ACC112 (cell line): ENCODE results near the gene DACT1.

Experiments used
- H2AFZ ChIP-seq: fragments of 200-600 bp; sonication (generic); one replicate; pipeline ENCODE4 v1.6.0; 2017; ENCODE audit warnings: antibody characterized with exemption, low read length; ENCODE audit not compliant: unreplicated experiment
- H3K27ac ChIP-seq: fragments of 200-600 bp; sonication (generic); 2 replicates; pipeline ENCODE4 v1.5.1; 2014; ENCODE audit warnings: low read depth, mild to moderate bottlenecking, antibody characterized with exemption, low read length, moderate library complexity
- H3K27me3 ChIP-seq: fragments of 200-600 bp; sonication (generic); 2 replicates; pipeline ENCODE4 v1.6.1; 2014; ENCODE audit warnings: mild to moderate bottlenecking, antibody characterized with exemption, low read length, moderate library complexity, mixed read lengths; ENCODE audit not compliant: insufficient read depth
- H3K36me3 ChIP-seq: fragments of 200-600 bp; sonication (generic); 2 replicates; pipeline ENCODE4 v1.6.1; 2016; ENCODE audit warnings: mild to moderate bottlenecking, antibody characterized with exemption, low read length, moderate library complexity, mixed read lengths; ENCODE audit not compliant: insufficient read depth
- H3K4me1 ChIP-seq: fragments of 200-600 bp; sonication (generic); one replicate; pipeline ENCODE4 v1.6.1; 2016; ENCODE audit warnings: low read length, mixed read lengths; ENCODE audit not compliant: insufficient read depth, unreplicated experiment, control insufficient read depth
- H3K4me3 ChIP-seq: fragments of 200-600 bp; sonication (generic); 2 replicates; pipeline ENCODE4 v1.5.1; 2014; ENCODE audit warnings: mild to moderate bottlenecking, low read depth, low read length
- H3K79me2 ChIP-seq: fragments of 200-600 bp; sonication (generic); one replicate; pipeline ENCODE4 v1.6.0; 2016; ENCODE audit warnings: low read length; ENCODE audit not compliant: control insufficient read depth, unreplicated experiment, insufficient read depth

DACT1 gene

DNA sequence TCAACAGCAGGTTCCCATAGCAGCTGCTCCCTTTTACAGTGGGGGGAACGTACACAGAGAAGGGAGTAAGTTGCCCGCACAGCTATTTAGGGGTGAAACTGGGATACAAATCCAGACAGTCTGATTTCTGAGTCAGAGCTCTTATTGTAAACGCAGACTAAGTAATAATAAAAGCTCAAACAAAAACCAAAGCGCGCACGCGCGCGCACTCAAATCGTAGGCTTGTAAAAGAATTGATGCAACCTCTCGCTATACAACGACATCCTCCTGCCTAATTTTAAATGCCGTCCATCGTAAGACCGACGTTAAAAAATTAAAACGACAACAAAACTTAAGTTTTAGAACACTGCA is 747 bp upstream of the DACT1 start:
- H3K27me3 ChIP-seq: peaks cover 4% of the 10 kb centered on the region; the same call in 1 of the 2 replicates
- peak overlapping the region; percentile 43 for H3K27ac ChIP-seq
- H3K4me3 ChIP-seq: peak overlapping the region; percentile 81
- peak overlapping the region; percentile 71 for H2AFZ ChIP-seq
- H3K4me1 ChIP-seq: peaks cover 20% of the 10 kb centered on the region
- H3K79me2 ChIP-seq: no peaks in the 10 kb centered on the region
- no peaks in the 10 kb centered on the region for H3K36me3 ChIP-seq

DNA sequence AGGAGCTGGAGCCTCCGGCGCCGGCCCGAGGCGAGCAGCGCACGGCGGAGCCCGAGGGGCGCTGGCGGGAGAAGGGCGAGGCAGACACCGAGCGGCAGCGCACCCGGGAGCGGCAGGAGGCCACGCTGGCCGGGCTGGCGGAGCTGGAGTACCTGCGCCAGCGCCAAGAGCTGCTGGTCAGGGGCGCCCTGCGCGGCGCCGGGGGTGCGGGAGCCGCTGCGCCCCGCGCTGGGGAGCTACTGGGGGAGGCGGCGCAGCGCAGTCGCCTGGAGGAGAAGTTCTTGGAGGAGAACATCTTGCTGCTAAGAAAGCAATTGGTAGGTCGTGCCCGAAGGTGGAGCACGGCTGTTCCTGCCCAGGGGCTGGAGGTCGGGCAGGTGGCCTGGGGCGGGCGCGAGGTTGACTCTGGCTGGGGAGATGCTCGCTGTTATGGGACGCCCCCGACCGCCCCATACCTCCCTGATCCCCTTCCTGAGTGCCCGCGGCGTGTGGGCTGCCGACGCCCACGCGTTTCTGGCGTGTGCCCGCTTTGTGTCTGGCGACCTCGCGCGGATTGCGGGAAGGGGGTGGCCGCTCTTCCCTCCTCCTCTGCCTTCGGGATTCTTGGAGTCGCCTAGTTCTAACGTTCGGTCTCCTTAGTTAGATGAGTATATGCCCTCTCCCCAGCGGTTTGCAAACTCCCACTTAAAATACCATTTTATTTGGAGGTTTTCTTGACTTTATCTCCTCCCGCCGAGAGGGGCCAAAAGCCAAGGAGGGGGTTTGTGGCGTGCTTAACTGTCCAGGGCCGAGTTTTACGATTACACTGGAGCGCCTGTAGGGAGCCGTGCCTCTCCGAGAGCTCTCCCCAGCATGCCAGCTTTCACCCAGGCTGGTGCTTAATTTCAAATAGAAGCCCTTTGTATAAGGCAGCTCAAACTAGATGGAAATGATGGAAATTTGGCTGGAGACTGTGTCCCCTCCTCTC is 752 bp downstream of the DACT1 start:
- Histone ChIP-seq H3K27me3 (peaks cover 4% of the 10 kb centered on the region; the same call in 1 of the 2 replicates), H2AFZ (peak overlapping the region; percentile 71), H3K36me3 (no peaks in the 10 kb centered on the region), H3K27ac (peak overlapping the region; percentile 35; the same call in 1 of the 2 replicates), H3K4me3 (peak overlapping the region; percentile 81), H3K79me2 (no peaks in the 10 kb centered on the region), H3K4me1 (peaks cover 20% of the 10 kb centered on the region)

DNA sequence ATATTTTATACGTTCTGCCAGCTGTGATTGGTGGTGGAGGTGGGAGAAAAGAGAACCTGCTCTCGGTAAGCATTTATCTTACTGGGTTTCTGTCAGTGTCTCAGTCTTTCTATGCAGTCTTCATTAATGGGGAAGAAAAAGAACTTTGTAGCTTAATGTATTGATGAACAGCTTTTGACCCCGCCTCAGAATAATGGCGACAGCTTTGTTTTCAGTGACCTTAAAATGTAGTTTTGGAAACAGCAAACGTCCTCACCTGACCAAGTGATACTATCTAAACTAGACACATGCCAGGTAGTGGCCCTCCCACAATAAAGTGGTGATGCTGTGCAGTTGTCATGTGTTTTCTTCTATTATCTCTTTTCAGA is 1.4 kb downstream of the DACT1 start:
- peak overlapping the region; percentile 81 for H3K4me3 ChIP-seq
- peak overlapping the region; percentile 71 for H2AFZ ChIP-seq
- no peaks in the 10 kb centered on the region for H3K79me2 ChIP-seq
- H3K27me3 ChIP-seq: peaks cover 4% of the 10 kb centered on the region; the same call in 1 of the 2 replicates
- H3K4me1 ChIP-seq: peaks cover 20% of the 10 kb centered on the region
- H3K36me3 ChIP-seq: no peaks in the 10 kb centered on the region
- no peak overlapping the region for H3K27ac ChIP-seq

DNA sequence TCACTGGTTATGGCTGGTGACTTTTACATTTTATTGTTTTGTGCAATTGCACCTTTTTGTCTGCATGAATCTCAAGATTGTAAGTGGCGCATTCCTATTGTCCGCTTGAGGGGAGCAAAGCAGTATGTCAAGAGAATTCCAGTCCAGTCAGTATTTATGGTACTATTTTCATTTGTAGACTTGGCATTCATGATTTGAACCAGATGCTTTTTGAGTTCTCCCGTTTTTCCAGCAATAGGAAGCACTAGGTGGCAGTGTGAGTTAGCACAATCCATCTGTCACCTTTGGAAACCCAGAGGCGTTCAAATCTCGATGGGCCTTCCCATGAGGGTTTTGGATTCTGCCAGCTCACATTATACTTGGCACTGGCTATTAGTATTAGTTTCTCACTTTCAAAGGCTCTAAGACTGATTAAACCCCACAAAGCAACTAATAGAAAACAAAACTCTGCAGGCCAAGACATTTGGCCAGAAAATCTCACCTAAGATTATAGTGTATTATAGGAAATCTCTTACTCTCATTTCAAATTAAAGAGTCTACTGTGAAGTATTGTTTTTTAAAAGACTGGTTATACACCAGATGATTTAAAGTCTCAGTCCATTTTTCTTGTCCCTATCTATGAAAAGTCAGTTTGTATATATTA is 2.2 kb downstream of the DACT1 start:
- Histone ChIP-seq H3K4me3 (peak overlapping the region; percentile 81), H2AFZ (no peak overlapping the region), H3K27me3 (no peaks in the 10 kb centered on the region), H3K27ac (no peak overlapping the region), H3K79me2 (no peaks in the 10 kb centered on the region), H3K36me3 (no peaks in the 10 kb centered on the region), H3K4me1 (peaks cover 20% of the 10 kb centered on the region)

DNA sequence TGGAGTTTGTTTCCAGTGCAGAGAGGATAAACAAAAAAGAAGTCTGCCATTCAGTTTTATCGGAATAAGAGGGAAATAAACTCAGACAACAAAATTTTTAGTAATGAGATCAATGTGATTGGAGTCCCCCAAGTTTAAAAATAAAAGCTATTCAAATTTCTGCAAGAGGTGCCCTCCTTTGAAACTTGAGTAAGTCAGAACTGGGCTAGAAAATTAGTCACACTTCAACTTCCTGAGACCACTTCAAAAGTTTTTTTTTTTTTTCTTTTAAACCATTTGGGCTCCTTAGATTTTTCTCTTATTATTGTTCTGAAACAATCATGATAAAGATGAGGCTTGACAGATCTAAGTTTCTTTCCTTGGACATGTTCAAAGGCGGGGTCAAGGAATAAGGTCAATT is 3.2 kb downstream of the DACT1 start:
- Histone ChIP-seq H3K4me3 (no peak overlapping the region), H3K79me2 (no peaks in the 10 kb centered on the region), H3K4me1 (peaks cover 20% of the 10 kb centered on the region), H3K27me3 (no peaks in the 10 kb centered on the region), H3K36me3 (no peaks in the 10 kb centered on the region; the same call in 1 of the 2 replicates), H2AFZ (no peak overlapping the region), H3K27ac (no peak overlapping the region)

DNA sequence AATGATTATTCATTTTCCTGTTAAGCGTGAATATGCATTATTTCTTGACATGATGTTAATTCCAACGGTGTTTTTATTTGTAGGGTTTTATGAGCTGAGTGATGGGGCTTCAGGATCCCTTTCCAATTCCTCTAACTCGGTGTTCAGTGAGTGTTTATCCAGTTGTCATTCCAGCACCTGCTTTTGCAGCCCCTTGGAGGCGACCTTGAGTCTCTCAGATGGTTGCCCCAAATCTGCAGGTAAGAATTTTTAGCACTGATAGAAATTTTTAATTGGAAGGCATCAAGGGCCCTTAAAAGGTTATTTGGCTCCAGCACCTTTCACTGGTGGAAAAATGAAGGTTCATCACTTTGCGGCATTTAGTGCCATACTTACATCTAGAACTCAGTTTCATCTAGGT is 3.7 kb downstream of the DACT1 start:
- Histone ChIP-seq H3K4me1 (peaks cover 20% of the 10 kb centered on the region), H3K36me3 (no peaks in the 10 kb centered on the region; the same call in 1 of the 2 replicates), H3K4me3 (no peak overlapping the region), H3K27ac (no peak overlapping the region), H2AFZ (no peak overlapping the region), H3K79me2 (no peaks in the 10 kb centered on the region), H3K27me3 (no peaks in the 10 kb centered on the region)

DNA sequence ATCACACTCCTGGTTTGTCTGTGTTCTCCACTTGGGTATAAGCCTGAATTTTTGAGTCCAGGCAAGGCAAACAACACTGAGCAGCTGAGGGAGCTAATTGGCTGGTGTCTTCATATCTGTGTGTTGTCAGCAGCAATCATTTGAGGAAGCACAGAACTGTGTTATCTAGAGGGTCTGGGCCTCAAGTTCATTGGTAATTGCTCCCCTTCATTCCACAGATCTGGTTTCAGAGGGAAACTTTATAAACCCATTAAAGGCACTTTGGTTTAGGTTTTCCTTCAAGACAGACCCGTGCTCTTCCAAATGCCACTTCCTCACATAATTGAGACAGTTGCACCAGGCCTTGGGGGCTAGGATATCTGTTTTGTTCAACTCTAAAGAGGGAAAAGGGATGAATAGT is 5.6 kb downstream of the DACT1 start:
- no peaks in the 10 kb centered on the region for H3K27me3 ChIP-seq
- peaks cover 20% of the 10 kb centered on the region for H3K4me1 ChIP-seq
- no peaks in the 10 kb centered on the region for H3K79me2 ChIP-seq
- H2AFZ ChIP-seq: no peak overlapping the region
- no peak overlapping the region for H3K4me3 ChIP-seq
- no peak overlapping the region for H3K27ac ChIP-seq
- H3K36me3 ChIP-seq: no peaks in the 10 kb centered on the region; the same call in 1 of the 2 replicates

DNA sequence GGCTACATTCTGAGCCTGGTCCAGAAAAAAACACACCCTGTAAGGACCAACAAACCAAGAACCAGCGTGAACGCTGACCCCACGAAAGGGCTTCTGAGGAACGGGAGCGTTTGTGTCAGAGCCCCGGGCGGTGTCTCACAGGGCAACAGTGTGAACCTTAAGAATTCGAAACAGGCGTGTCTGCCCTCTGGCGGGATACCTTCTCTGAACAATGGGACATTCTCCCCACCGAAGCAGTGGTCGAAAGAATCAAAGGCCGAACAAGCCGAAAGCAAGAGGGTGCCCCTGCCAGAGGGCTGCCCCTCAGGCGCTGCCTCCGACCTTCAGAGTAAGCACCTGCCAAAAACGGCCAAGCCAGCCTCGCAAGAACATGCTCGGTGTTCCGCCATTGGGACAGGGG is 7.9 kb downstream of the DACT1 start:
- Histone ChIP-seq H3K27ac (no peak overlapping the region), H3K4me1 (peaks cover 2% of the 10 kb centered on the region), H3K4me3 (no peak overlapping the region), H2AFZ (no peak overlapping the region), H3K36me3 (no peaks in the 10 kb centered on the region; the same call in 1 of the 2 replicates), H3K27me3 (no peaks in the 10 kb centered on the region), H3K79me2 (no peaks in the 10 kb centered on the region)

DNA sequence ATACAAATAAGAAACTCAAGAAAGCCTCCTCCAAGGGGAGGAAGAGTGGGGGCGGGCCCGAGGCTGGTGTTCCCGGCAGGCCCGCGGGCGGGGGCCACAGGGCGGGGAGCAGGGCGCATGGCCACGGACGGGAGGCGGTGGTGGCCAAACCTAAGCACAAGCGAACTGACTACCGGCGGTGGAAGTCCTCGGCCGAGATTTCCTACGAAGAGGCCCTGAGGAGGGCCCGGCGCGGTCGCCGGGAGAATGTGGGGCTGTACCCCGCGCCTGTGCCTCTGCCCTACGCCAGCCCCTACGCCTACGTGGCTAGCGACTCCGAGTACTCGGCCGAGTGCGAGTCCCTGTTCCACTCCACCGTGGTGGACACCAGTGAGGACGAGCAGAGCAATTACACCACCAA is 8.7 kb downstream of the DACT1 start:
- Histone ChIP-seq H3K27ac (no peak overlapping the region), H3K79me2 (no peaks in the 10 kb centered on the region), H2AFZ (no peak overlapping the region), H3K4me3 (no peak overlapping the region), H3K36me3 (no peaks in the 10 kb centered on the region; the same call in 1 of the 2 replicates), H3K4me1 (no peaks in the 10 kb centered on the region), H3K27me3 (no peaks in the 10 kb centered on the region)

DNA sequence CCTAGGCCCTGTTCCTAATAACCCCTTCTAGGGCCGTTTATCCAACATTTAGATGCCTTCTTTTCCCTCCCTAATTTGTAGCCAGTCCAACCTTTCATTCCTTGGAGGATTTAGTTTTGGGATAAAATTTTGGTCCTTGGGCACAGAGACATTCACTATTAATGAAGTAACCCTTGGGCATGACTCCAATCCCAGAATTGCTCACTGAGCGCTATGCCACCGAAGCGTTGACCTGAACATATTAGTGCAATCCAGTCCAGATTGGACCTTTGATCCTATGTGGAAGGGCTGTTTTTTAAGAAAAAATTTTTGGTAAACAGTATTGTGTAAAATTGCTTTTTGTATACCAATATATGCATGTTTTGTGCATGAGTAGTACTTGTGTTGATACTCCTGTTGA is 10.0 kb downstream of the DACT1 start:
- Histone ChIP-seq H3K4me3 (no peak overlapping the region), H2AFZ (no peak overlapping the region), H3K79me2 (no peaks in the 10 kb centered on the region), H3K27ac (no peak overlapping the region), H3K27me3 (no peaks in the 10 kb centered on the region), H3K4me1 (no peaks in the 10 kb centered on the region), H3K36me3 (no peaks in the 10 kb centered on the region; the same call in 1 of the 2 replicates)
